Stimulated activated naive CD8-positive, alpha-beta T cell treated with anti-CD3 and anti-CD28 coated beads, Interleukin-15, Interleukin-2, amounts not matched to agents 100 U/mL and 50 U/mL, for 24 hours (primary cell): ENCODE measurements around the gene BEND6.

Experiments
- ATAC-seq: fragments of 150-1000 bp; cut with Tn5 transposase; one replicate; pipeline ENCODE4 v1.10.0; 2021
- DNase-seq: peaks from one replicate; pipeline ENCODE4 v3.0.0; 2021

Gene BEND6

DNA sequence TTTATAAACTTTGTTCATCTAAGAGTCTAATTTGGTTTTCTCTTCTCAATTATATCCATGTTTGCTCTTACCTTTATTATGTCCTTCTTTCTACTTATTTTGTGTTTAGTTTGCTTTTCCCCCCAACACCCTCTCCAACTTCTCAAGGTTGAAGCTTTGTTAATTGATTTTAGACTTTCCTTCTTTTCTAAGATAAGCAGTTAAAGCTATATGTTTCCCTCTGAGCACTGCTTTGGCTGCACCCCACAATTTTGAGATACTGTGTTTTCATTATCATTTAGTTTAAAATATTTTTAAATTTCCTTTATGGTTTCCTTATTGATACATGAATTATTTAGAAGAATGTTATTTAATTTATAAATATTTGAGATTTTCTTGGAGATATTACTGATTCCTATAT is 13.9 kb upstream of the BEND6 start:
- no peak for DNase-seq
- ATAC-seq = no peak

DNA sequence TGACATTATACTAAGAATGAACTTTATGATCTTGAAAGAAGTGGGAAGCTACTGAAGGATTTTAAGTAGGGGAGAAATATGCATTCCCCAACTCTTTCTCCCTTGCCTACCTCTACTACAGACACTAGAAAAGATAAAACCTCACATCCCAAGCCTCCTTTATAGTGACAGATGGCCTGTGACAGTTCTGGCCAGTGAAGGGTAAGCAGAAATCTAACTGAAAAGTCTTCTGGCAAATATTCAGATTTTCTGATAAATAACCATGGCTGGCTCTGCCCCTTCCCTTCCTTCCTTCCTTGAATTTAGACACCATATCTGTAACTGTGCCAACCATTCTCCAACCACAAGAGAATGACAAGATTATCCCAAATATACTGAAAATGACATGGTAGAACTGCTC is 10.2 kb upstream of the BEND6 start:
- ATAC-seq = no peak
- no peak for DNase-seq

DNA sequence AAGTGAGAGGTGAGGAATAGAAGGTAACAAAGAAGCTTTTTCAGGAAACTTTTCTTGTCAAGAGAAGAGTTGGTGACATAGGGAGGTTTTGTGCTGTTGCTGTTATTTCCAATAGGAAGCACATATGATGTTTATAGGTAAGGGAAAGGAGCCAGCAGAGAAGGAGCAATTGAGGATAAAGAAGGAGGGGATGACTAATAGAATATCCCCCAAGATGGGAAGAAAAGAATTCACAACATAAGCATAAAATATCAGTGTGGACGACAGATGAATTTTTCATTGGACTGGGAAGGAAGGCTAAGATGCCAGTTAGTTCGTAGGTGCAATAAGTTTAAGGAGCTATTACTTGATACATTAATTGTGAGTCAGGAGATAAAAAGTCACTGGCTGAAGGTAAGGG is 8.5 kb upstream of the BEND6 start:
- no peak for DNase-seq
- no peak for ATAC-seq

DNA sequence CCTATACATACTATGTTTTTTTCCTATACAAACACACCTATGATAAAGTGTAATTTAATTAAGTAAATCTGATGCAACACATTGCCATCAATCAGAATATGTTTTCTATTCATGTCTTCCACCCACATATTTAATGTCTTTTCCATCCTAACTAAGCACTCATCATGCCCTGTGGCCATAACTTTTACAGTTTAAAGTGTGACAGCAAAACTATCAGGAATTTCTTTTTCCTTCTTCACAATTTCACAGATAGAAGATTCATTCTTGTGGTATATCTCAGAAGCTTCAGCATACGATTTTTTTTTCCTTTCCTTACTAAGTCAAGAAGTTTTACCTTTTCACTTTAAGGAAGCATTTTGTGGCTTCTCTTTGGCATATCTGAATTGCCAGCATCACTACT is 7.0 kb upstream of the BEND6 start:
- ATAC-seq (no peak), DNase-seq (no peak)

DNA sequence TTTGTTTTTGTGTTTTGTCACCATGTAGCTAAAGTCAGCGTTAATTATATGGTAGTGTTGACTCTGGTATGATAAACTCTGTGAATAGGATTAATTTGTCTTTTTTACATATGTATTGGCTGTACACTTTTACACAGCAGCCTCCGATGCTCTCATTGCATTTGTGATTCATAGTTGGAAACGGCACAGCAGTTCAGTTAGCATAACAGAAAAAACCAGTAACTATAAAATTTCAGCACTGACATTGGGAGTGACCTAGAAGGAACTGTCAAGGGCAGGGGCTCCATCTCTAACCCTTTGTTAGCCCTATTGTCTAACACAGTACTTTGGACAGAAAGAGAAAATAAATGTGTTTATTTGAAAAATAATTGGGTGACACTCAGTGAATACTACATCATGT is 5.6 kb upstream of the BEND6 start:
- ATAC-seq (no peak), DNase-seq (no peak)

DNA sequence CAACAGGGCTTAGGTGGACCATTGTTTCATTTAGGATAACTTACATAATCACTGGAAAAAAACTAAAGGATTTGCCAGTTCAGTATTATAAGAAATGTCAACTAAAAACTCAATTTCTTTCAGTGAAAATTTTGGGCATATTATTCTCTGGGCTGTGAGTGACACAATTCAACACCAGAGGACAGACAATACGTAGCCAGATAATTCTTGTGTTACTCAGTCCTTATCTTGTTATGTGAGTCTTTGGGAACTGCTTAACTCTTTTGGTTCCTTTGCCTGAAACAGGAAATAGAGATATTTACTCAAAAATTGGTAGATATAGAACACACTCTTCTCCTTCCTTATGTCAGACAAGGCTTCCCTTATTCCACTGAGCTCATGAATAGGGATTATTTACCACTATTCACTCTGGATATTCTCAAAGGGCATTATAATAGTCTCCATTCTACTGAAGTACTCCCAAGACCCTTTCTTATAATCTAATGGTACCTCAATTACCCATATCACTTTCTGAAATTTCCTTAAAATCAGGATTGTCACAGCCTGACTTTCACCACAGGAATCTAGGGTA is 4.9 kb upstream of the BEND6 start:
- ATAC-seq (no peak), DNase-seq (no peak)

DNA sequence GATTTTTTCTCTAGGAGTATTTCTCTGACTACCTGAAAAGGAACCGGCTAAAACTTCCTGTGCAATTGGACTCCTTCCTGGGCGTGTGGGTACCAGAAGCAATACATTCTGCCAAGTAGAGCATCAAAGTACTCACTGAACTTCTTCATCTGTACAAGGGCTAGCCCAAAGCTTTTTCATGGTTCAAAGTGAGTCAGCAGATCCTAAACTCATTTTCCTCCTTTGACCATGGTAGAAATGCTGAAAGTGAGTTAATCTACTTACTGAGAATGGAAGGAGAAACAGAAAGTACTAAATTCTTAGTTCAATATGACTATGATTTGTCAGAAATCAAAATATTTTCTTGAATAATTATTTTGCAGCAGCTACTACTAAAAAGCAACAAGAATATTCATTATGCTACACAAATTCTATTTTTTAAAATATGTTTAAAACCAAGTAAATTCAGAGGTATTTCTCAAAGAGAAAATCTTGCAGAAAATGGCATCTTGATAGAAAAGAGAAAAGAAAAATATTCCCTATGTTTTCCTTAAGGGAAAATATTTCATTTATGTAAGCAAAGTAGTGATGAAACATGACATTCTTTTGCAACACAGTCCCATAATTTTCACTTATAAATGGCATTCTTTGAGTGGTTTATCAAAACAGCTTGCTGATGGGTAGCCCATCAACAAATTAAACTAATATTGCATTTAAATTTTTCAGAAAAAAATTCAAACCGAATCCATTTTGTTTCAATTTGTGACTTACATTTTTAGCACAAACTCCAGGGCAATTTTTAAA is 3.7 kb upstream of the BEND6 start:
- no peak for ATAC-seq
- DNase-seq = no peak

DNA sequence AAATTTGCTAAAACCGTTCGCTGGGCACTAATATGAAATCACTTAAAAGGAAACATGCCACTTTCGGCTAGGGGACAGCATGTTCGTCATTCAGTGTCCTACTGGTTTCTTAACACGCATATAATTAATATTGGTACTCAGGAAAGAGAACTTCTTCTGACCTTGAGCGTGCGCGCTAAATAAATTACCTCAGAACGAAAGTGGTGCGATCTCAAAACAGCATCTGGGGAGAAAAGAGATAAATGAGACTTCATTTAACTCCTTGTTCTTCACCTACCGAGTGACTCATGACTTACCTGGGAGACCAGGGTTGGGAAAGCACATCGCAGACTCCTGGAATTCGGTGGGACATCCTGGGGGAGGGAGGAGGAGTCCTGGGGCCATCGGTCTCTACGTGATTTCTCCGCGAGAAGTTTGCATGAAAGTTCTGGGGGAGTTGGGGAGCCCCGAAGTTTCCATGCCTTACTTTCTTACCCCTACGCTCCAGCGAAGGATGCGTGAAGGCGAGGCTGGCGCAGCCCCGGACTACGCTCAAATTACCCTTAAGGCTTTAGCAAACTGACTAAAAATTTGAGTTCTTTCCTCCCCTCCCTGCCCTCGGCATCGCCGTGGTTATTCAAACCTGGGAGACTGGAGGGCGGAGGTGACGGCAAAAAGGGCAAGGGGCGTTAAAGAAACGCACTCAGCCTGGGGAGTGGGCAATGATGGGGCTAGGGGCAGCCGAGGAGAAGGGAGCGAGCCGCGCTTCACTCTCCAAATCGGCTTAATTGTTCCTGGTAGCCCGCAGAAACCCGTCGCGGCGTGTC is 1.1 kb upstream of the BEND6 start:
- ATAC-seq (no peak), DNase-seq (peak; percentile 3)

DNA sequence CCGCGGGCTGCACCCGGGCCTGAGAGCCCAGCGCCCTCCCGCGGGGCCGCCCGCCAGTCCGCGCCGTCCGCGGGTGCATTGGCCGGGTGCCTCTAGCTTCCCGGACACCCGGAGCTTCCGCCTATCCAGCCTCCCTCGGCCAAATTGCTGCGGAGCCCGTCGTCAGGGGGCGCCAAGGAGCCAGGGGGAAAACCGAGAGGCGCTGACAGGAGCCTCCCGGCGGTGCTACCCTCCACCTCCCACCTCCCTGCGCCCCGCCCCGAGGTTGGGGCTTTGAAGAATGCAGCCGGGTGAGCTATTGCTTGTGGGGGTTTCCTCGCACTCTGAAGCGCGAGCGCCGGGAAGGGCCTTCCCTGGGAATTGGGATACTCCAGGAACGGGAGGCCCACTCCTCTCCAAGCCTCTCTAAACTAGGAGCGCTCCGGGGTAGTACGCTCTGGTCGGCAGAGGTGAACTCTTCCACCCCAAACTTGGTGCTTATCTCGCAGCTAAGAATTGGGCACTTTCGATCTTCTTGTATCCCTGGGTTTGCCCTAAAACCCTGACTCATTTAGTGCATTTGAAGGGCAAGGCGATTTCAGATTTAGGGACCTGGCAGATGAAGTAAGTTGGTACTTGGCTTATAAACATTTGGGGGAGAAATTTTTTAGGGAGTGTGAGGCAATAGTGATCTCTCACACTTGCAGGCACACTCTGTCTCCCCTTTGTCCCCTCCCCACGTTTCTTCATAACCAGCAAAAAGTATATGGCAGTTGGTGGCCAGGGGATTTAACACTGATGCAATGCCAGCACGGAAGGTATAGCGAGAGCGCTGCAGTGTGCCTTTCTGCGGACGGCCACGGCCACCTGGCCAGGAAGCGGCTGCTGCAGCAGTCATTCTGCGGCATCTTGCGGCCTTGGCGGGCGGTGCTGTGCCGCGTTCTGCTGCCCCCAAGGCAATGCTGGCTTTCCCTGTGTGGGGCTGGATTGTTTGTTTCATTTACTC is 556 bp downstream of the BEND6 start:
- ATAC-seq (peak; percentile 78), DNase-seq (peak; percentile 84)

DNA sequence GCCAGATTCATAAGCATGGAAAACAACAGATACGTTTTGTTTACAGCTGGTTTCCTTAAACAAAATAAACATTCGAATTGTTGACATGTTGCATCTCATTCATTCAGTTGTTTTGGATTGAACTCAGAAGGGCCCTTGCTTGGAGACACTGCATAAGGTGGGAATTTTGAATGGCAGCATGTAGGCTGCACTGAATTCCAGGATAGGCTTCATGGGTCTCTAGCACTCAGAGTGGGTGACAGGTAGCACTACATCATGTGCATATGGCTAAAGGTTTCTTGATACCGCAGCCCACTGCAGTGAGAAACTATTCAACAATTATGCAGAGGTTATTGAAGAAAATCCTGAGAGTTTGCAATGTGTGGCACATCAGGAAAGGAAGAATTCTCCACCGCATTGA is 1.6 kb downstream of the BEND6 start:
- no peak for DNase-seq
- ATAC-seq = no peak

DNA sequence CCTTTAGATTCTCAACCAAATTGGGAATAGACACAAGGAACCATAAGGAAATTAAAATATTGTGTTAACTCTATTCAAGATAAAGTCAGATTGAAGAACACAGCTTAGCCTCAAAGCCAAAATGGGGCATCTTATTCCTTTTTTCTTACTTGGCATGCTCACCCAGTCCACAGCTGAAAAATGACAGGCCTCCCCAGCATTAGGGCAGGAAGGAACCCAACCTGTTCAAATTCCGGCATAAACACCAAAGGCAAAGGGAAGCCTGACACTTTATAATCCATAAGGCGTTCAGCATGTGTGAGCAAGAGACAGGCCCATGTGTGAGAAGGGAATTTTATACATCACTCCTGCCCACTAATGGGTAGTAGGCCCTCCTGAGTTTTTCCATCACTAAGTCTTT is 2.9 kb downstream of the BEND6 start:
- no peak for DNase-seq
- no peak for ATAC-seq

DNA sequence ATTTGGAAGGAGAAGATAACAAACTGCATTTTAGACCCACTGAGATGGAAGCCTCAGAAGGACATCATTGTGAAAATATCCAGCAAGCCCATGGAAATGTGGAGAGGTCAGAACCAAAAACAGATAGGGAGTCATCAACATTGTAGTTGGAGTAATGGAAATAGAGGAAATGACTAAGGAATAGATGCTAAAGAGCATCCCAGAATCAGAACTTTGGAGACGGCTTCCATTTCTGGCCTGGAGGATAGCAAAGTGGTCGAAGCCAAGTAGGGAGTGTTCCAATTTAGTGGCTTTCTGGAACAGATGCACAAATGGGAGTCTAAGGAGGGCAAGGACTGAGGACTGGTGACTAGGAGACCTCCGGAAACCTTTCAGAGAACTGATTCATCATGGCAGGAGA is 3.6 kb downstream of the BEND6 start:
- ATAC-seq = no peak
- DNase-seq = no peak

DNA sequence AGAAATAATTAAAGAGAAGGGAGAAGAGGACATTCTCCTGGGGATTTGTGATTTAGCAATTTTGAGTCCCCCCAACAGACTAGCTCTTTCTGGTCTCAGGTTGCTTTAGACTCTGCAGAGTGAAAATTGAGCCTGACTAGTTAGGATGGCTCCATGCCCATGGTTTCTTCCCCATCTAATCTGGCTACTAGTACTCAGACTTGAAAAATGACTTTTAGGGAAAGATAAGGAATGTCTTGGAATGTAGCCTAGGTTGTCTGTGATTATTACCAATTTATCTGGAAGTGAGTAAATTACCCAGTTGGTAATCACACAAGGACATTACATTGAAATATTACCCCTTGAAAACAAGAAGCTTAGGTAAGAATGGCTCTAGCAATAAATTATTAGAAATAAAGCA is 4.2 kb downstream of the BEND6 start:
- no peak for DNase-seq
- no peak for ATAC-seq

DNA sequence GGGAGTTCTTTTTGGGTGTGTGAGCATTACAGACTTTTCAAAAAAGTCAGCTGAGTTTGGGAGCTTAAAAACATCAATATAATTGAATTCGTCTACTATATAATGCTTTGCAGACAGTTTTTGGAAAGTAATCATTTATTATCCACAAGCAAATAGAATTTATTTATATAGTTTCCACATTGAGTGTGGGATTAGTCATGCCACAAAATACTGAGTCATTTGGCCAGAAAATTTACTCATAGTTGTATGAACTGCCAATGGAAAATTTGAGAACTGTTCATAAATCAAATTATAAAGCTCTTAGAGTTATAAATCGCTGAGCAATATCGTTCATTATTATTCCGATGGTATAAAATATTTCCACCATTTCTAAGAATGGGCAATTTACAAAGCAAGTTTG is 5.0 kb downstream of the BEND6 start:
- no peak for ATAC-seq
- DNase-seq = no peak

DNA sequence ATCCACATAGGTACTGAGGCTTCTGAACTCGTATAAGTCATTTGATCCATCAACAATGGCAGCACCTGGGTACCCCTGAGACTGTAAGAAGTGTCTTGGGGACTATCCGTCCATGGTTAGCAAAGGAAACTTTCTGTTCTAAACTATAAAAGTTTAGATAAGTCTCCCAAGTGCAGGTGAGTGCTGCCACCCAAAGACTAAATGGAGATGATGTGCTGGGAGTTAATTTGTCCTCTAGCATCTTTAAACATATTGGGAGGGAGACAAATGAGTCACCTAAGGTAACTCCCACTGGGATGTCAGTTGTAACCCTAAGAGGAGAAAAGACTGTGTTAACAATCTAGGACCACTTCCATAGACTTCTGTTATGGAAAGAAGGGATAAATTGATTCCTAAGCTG is 6.2 kb downstream of the BEND6 start:
- DNase-seq = no peak
- ATAC-seq = no peak

DNA sequence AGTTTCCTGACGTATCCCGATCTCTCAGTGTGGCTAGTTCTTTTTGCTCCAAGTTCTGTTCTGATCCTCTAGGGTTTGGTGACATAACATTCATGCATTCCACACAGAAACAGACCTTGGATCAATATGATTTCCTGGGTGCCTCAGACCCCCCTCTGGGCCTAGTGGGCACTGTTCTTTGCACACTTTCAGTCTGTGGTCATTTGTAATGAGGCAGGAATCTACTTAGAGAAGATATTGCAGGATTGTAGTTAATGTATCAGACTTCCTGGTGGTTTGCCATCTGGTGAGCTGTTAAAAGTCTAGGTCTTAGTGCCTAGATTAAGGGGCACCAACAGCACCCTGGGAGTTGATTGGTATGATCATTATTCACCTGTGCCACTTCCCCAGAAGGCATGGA is 7.5 kb downstream of the BEND6 start:
- DNase-seq (no peak), ATAC-seq (no peak)

DNA sequence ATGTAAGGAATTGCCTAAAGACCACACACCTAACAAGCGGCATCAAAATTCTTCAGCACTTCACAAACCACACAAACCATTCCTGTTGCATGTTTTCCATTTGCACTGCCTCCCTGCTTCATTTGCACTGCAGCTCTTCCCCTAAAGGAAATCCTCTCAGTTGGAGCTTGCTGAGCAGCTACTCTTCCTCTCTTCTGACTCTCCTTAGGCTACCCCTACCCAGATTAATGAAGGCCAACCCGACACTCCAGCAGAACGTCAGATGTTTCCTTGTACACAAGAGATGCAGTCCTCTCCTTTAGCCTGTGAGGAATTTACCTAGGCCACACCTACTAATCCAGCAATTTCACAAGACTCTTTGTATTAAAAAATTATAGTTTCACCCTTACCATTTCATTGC is 8.1 kb downstream of the BEND6 start:
- DNase-seq = no peak
- peak; percentile 23 for ATAC-seq

DNA sequence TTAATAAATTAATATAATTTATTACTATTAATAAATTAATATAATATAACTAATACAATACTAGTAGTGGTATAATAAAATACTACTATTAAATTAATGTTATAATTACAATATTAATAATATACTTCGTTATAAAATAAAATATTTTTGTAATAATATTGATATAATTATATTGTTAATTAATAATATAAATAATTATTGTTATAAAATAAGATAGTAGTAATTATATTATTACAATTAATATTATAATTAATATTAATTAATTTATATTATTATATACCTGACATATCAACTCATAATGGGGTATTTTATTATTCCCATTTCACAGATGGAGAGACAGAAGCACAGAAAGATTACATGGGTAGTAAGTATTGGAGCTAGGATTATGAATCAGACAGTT is 8.9 kb downstream of the BEND6 start:
- no peak for DNase-seq
- ATAC-seq = no peak

DNA sequence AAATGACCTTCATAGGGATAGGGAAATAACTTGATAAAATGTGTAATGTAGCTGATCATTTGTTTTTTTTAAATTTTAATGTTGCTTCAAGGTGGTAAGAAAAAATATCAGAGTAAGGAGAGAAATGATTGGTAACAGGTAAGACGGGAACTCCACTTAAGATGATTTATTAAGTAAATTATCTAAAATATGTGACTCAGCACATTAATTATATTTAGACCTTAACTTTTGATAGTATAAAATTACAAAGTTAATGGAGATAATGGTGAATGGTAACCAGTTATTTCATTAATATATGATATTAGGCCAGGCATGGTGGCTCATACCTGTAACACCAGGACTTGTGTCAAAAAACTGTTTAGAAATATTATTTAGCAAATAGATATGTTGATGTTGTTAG is 10.2 kb downstream of the BEND6 start:
- no peak for DNase-seq

DNA sequence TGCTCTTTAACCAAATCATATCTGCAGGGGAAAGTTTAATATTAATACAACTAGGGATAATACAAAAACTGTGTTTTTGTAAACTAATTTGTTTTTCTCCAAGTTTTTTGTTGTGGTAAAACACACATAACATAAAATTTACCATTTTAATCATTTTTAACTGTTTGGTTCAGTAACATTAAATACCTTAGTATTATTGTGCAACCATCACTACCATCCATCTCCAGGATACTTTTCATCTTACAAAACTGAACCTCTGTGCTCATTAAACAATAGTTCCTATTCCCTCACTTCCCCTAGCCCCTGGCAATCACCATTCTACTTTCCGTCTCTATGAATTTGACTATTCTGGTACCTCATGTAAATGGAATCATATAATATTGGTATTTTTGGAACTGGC is 15.9 kb downstream of the BEND6 start:
- ATAC-seq = no peak

More for the DNA sequence above, 10.2 kb downstream of the BEND6 start:
- no peak for ATAC-seq

DNA sequence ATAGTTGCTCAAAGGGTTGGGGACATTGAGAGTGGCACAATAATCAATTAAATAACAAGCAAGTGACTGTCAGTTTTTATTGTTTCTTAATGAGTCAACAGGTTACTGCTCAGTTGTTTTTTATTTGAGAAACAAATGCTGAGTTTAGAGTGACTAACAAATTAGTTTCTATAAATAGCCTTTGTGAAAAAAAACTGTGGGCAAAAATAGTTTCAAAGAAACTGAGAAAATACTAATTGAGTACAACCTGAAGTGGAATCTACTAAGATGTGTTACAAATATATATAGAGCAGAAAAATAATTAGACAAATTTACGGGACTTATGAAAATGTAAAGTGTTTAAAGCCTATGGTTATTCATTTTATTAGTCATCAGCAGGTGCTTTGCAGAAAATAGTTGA is 22.3 kb downstream of the BEND6 start:
- no peak for ATAC-seq
- DNase-seq = no peak

More for the DNA sequence above, 15.9 kb downstream of the BEND6 start:
- DNase-seq = no peak

DNA sequence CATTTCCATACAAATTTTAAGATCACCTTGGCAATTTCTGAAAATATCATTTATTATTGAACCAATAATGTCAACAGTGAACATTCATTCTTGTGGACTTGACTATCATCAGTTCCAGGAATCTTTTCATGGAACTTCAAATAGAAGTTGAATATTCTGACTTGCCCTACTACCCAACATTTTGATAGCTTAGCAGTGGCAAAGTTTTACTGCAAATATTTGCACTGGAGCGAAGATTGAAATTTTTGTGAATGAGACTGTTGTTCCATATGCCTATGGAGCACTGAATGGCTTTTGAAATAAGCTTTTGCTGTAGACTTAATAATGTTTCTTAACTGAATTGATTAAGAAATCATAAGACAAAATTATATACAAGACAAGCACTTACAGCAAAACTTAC is 23.6 kb downstream of the BEND6 start:
- DNase-seq = no peak
- no peak for ATAC-seq
